DND-41 (cell line): ENCODE measurements around the gene GPC6.

Experiments used
- CTCF ChIP-seq: IDR thresholded peaks from 2 replicates; pipeline ENCODE4 v1.5.1; 2012; ENCODE audit warnings: borderline replicate concordance, low read length, moderate library complexity, mild to moderate bottlenecking; ENCODE audit not compliant: poor library complexity, severe bottlenecking; ENCODE audit errors: extremely low read depth
- EZH2 ChIP-seq: IDR thresholded peaks from 3 replicates; pipeline ENCODE4 v1.6.1; 2012; ENCODE audit warnings: borderline replicate concordance, low read depth, mild to moderate bottlenecking, moderate library complexity, low read length, inconsistent platforms; ENCODE audit not compliant: severe bottlenecking

DNA sequence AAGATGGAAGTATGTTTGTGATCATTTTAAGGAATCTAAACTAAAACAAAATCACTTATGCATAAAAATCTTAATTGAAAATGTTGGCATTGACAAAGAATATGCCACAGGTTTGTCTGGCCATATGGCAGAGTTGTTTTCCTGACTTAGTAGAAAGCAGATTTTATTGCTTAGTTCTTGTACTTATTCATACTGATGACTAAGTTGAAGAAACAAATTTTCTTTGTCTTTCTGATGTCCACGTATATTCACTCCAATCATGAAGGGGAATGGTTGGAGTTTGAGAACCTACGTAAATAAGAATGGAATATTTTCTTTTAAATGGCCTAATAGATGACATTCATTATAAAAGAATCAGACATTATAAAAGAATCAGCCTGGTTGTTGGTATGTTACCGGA is 8.0 kb upstream of the GPC6 start:
- no peak for TF ChIP-seq CTCF
- no peak for TF ChIP-seq EZH2
